ENCODE data around the gene RPA1. TPM values are rescaled to one million over a fixed set of nuclear protein-coding genes. Genes with fewer than 3 reads are reported as not detected.
A peak's percentile ranks its signal among the peaks of the same experiment; 100 is the strongest.

RPA1 gene
- total RNA-seq, 1 experiment from 2014 or later = 158 TPM

GRCh38 chr17:1802429-1802828 lies 27.4 kb upstream of the RPA1 start:
- H3K4me3 Mint-ChIP-seq = no peak overlapping the region
- H3K36me3 Mint-ChIP-seq = peaks cover 49% of the 10 kb centered on the region
- ATAC-seq = no peak
- H3K27ac Mint-ChIP-seq = no peak overlapping the region
- H3K9me3 Mint-ChIP-seq = no peaks in the 10 kb centered on the region
- TF ChIP-seq ESRRA (CRISPR knock-in tag; IDR thresholded peaks at IDR 0.05; ENCODE audit: borderline replicate concordance) = no peak
- no peak for TF ChIP-seq MAX (CRISPR knock-in tag; IDR thresholded peaks at IDR 0.05)
- TF ChIP-seq SMAD4 (CRISPR knock-in tag; IDR thresholded peaks at IDR 0.05) = no peak
- TF ChIP-seq JAZF1 (CRISPR knock-in tag; IDR thresholded peaks at IDR 0.05) = no peak
- no peak for TF ChIP-seq NFE2L1 (CRISPR knock-in tag; IDR thresholded peaks at IDR 0.05)
- TF ChIP-seq PRRX2 (CRISPR knock-in tag; IDR thresholded peaks at IDR 0.05) = no peak
- no peak for DNase-seq (ENCODE audit: low spot score)
- H3K27me3 Mint-ChIP-seq (ENCODE audit: low read depth) = no peaks in the 10 kb centered on the region
- CTCF ChIA-PET = interaction anchor here (1.0 kb wide), 1 partner anchor 81 kb away, joined by 3 read pairs; no protein-coding TSS in a partner anchor
- POLR2A ChIA-PET = no interaction called here
- H3K4me1 Mint-ChIP-seq = no peaks in the 10 kb centered on the region

GRCh38 chr17:1803280-1803679 lies 26.5 kb upstream of the RPA1 start:
- POLR2A ChIA-PET = no interaction called here

GRCh38 chr17:1807890-1808289 lies 21.9 kb upstream of the RPA1 start:
- CTCF ChIA-PET = no interaction called here
- Mint-ChIP-seq H3K4me1 (no peaks in the 10 kb centered on the region), H3K4me3 (no peak overlapping the region), H3K27me3 (ENCODE audit: low read depth) (no peaks in the 10 kb centered on the region), H3K9me3 (no peaks in the 10 kb centered on the region), H3K27ac (no peak overlapping the region), H3K36me3 (peaks cover 40% of the 10 kb centered on the region)
- DNase-seq (ENCODE audit: low spot score) (no peak), ATAC-seq (no peak)
- POLR2A ChIA-PET = no interaction called here
- no peak for TF ChIP-seq NR3C1 (CRISPR knock-in tag; conservative IDR thresholded peaks at IDR 0.05; ENCODE audit: low read depth)
- TF ChIP-seq STAT6 (CRISPR knock-in tag; conservative IDR thresholded peaks at IDR 0.05; ENCODE audit: low read depth) = no peak
- TF ChIP-seq NR1H2 (CRISPR knock-in tag; IDR thresholded peaks at IDR 0.05) = no peak
- TF ChIP-seq ZNF512 (CRISPR knock-in tag; IDR thresholded peaks at IDR 0.05; ENCODE audit: borderline replicate concordance) = no peak
- no peak for TF ChIP-seq NFYB (CRISPR knock-in tag; conservative IDR thresholded peaks at IDR 0.05; ENCODE audit: low read depth)

More at GRCh38 chr17:1803280-1803679, 26.5 kb upstream of the RPA1 start:
- CTCF ChIA-PET = interaction anchor here (1.0 kb wide), 1 partner anchor 82 kb away, joined by 3 read pairs; no protein-coding TSS in a partner anchor
- ATAC-seq (no peak), DNase-seq (ENCODE audit: low spot score) (no peak)
- Mint-ChIP-seq H3K36me3 (peaks cover 50% of the 10 kb centered on the region), H3K27me3 (ENCODE audit: low read depth) (no peaks in the 10 kb centered on the region), H3K4me1 (no peaks in the 10 kb centered on the region), H3K27ac (peak overlapping the region; percentile 57; the same call in 1 of the 2 replicates), H3K4me3 (no peak overlapping the region), H3K9me3 (no peaks in the 10 kb centered on the region)
- no peak for TF ChIP-seq NR3C1 (CRISPR knock-in tag; conservative IDR thresholded peaks at IDR 0.05; ENCODE audit: low read depth)
- no peak for TF ChIP-seq IRF1 (CRISPR knock-in tag; IDR thresholded peaks at IDR 0.05)
- TF ChIP-seq CTCF (IDR thresholded peaks at IDR 0.05) = no peak
- TF ChIP-seq NFATC4 (CRISPR knock-in tag; IDR thresholded peaks at IDR 0.05) = no peak
- no peak for TF ChIP-seq MLX (CRISPR knock-in tag; IDR thresholded peaks at IDR 0.05)
- no peak for TF ChIP-seq ATF2 (CRISPR knock-in tag; IDR thresholded peaks at IDR 0.05; ENCODE audit: borderline replicate concordance, low read depth)
- TF ChIP-seq SOX15 (CRISPR knock-in tag; IDR thresholded peaks at IDR 0.05) = no peak

Data from WTC11 (cell line).